ENCODE measurements around the gene CTSZ.

CTSZ gene

DNA sequence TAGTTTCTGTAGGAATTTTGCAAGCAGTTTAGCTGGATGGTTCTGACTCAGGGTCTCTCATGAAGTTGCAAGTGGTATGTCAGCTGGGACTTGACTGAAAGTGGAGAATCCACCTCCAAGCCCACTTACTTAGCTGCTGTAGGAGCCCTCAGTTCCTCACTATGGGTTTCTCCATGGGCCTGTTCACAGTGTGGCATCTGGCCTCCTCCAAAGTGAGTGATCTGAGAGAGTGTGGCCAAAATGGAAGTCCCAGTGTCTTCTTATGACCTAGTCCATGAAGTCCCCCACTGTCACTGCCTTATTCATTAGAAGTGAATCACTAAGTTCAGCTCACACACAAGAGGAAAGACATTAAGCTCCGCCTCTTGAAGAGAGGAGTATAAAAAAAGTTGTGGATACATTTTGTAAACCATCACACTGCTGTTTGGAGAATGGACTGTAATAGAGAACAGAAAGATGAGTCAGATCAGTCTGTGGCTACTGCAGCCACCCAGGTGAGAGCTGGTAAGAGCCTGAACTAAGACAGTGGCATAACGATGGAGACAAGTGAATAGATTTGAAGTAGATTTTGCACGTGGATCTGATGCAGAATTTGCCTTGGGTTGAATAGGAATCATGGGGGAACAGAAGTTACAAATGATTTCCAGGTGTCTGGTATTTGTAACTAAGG, 30.9 kb downstream of the CTSZ start:
- H3K36me3 ChIP-seq (replicated peaks; ENCODE audit: low read depth, low read length): peaks cover 14% of the 10 kb centered on the region
- H3K4me3 ChIP-seq (ENCODE audit: low read length): no peak overlapping the region
- peaks cover 14% of the 10 kb centered on the region for H3K9me3 ChIP-seq (ENCODE audit: insufficient read depth, low read length)
- no peak for TF ChIP-seq EZH2phosphoT487 (IDR thresholded peaks at IDR 0.05; ENCODE audit: low read depth)
- TF ChIP-seq, protein P1, sequence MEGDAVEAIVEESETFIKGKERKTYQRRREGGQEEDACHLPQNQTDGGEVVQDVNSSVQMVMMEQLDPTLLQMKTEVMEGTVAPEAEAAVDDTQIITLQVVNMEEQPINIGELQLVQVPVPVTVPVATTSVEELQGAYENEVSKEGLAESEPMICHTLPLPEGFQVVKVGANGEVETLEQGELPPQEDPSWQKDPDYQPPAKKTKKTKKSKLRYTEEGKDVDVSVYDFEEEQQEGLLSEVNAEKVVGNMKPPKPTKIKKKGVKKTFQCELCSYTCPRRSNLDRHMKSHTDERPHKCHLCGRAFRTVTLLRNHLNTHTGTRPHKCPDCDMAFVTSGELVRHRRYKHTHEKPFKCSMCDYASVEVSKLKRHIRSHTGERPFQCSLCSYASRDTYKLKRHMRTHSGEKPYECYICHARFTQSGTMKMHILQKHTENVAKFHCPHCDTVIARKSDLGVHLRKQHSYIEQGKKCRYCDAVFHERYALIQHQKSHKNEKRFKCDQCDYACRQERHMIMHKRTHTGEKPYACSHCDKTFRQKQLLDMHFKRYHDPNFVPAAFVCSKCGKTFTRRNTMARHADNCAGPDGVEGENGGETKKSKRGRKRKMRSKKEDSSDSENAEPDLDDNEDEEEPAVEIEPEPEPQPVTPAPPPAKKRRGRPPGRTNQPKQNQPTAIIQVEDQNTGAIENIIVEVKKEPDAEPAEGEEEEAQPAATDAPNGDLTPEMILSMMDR (IDR thresholded peaks at IDR 0.05; ENCODE audit: low read depth, low read length): no peak
- no peaks in the 10 kb centered on the region for H4K20me1 ChIP-seq (ENCODE audit: insufficient read depth, low read length)
- H3K27me3 ChIP-seq (ENCODE audit: low read depth, low read length): no peaks in the 10 kb centered on the region
- H2AFZ ChIP-seq (ENCODE audit: low read depth, low read length): no peak overlapping the region
- peaks cover 1% of the 10 kb centered on the region; the same call in 1 of the 2 replicates for H3K79me2 ChIP-seq (ENCODE audit: low read length)
- no peak overlapping the region for H3K27ac ChIP-seq (ENCODE audit: low read length)
- H3K9ac ChIP-seq (ENCODE audit: low read length): no peak overlapping the region
- no peak overlapping the region for H3K4me2 ChIP-seq (ENCODE audit: low read length)
- peaks cover 43% of the 10 kb centered on the region for H3K4me1 ChIP-seq (ENCODE audit: low read length)

DNA sequence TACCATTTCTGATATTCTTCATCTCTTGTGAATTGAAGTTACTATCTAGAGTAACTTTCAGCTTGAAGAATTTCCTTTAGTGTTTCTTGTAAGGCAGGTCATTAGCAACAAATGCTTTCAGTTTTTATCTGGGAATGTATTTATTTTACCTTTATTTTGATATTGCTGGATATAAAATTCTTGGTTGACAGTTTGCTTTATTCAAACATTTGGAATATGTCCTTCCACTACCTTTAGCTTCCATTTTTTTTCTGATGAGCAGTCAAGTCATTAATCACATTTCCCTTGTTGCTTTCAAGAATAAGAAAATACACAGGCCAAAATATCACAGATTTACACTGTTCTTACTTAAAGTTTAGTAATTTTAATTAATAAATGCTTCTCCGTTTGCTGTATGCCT, 31.7 kb downstream of the CTSZ start:
- Histone ChIP-seq H2AFZ (ENCODE audit: low read depth, low read length) (no peak overlapping the region), H3K27ac (ENCODE audit: low read length) (no peak overlapping the region), H3K4me2 (ENCODE audit: low read length) (no peak overlapping the region), H3K79me2 (ENCODE audit: low read length) (no peaks in the 10 kb centered on the region), H3K4me1 (ENCODE audit: low read length) (peaks cover 43% of the 10 kb centered on the region), H3K9me3 (ENCODE audit: insufficient read depth, low read length) (peaks cover 14% of the 10 kb centered on the region), H3K27me3 (ENCODE audit: low read depth, low read length) (0 out of 2 replicates have a peak, but pooled peaks cover 4% of the 10 kb centered on the region), H3K4me3 (ENCODE audit: low read length) (no peak overlapping the region), H4K20me1 (ENCODE audit: insufficient read depth, low read length) (no peaks in the 10 kb centered on the region), H3K36me3 (replicated peaks; ENCODE audit: low read depth, low read length) (peaks cover 14% of the 10 kb centered on the region), H3K9ac (ENCODE audit: low read length) (no peak overlapping the region)
- TF ChIP-seq, protein P1 (IDR thresholded peaks at IDR 0.05; ENCODE audit: low read depth, low read length): no peak
- no peak for TF ChIP-seq EZH2phosphoT487 (IDR thresholded peaks at IDR 0.05; ENCODE audit: low read depth)

DNA sequence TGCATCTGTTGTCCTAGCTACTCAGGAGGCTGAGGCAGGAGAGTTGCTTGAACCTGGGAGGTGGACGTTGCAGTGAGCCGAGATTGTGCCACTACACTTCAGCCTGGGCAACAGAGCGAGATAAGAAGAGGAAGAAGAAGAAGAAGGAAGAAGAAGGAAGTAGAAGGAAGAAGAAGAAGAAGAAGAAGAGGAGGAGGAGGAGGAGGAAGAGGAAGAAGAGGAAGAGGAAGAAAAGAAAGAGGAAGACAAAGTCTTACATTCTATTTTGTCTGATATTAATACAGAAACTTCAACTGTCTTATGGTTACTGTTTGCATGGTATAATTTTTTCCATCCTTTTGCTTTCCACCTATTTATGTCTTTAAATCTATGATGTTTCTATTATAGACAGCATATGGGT, 33.2 kb downstream of the CTSZ start:
- peaks cover 14% of the 10 kb centered on the region for H3K36me3 ChIP-seq (replicated peaks; ENCODE audit: low read depth, low read length)
- no peak overlapping the region for H3K9ac ChIP-seq (ENCODE audit: low read length)
- H3K4me1 ChIP-seq (ENCODE audit: low read length): peaks cover 37% of the 10 kb centered on the region
- no peak overlapping the region for H3K4me2 ChIP-seq (ENCODE audit: low read length)
- H3K27me3 ChIP-seq (ENCODE audit: low read depth, low read length): peaks cover 14% of the 10 kb centered on the region
- TF ChIP-seq, protein P1 (IDR thresholded peaks at IDR 0.05; ENCODE audit: low read depth, low read length): no peak
- no peak for TF ChIP-seq EZH2phosphoT487 (IDR thresholded peaks at IDR 0.05; ENCODE audit: low read depth)
- peaks cover 18% of the 10 kb centered on the region for H3K9me3 ChIP-seq (ENCODE audit: insufficient read depth, low read length)
- no peak overlapping the region for H3K4me3 ChIP-seq (ENCODE audit: low read length)
- H3K27ac ChIP-seq (ENCODE audit: low read length): no peak overlapping the region
- H2AFZ ChIP-seq (ENCODE audit: low read depth, low read length): no peak overlapping the region
- no peaks in the 10 kb centered on the region for H4K20me1 ChIP-seq (ENCODE audit: insufficient read depth, low read length)
- H3K79me2 ChIP-seq (ENCODE audit: low read length): no peaks in the 10 kb centered on the region

DNA sequence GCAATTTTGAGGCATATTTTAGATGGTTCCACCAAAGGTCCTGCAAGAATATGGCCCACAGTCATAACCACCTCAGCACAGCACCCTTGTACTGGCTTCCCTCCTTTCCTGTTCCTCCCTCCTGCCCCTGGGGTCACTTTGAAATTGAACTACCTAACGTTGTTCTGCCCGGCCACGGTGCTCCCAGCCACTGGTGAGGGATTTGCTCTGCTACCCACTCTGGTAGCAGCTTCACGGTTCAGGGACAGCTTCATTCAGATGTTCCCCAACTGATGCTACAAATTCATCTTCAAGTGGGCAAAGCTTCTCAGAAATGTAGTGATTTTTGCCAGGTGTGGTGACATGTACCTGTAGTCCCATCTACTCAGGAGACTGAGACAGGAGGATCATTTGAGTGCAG, 33.9 kb downstream of the CTSZ start:
- Histone ChIP-seq H3K4me1 (ENCODE audit: low read length) (peaks cover 30% of the 10 kb centered on the region), H3K27ac (ENCODE audit: low read length) (no peak overlapping the region), H4K20me1 (ENCODE audit: insufficient read depth, low read length) (no peaks in the 10 kb centered on the region), H2AFZ (ENCODE audit: low read depth, low read length) (no peak overlapping the region), H3K4me2 (ENCODE audit: low read length) (no peak overlapping the region), H3K9ac (ENCODE audit: low read length) (no peak overlapping the region), H3K4me3 (ENCODE audit: low read length) (no peak overlapping the region), H3K36me3 (replicated peaks; ENCODE audit: low read depth, low read length) (peaks cover 14% of the 10 kb centered on the region), H3K9me3 (ENCODE audit: insufficient read depth, low read length) (peaks cover 18% of the 10 kb centered on the region), H3K79me2 (ENCODE audit: low read length) (no peaks in the 10 kb centered on the region), H3K27me3 (ENCODE audit: low read depth, low read length) (peaks cover 20% of the 10 kb centered on the region)
- TF ChIP-seq, protein P1 (IDR thresholded peaks at IDR 0.05; ENCODE audit: low read depth, low read length): no peak
- TF ChIP-seq EZH2phosphoT487 (IDR thresholded peaks at IDR 0.05; ENCODE audit: low read depth): no peak

Data from OCI-LY3 (cell line).